ENCODE data around the gene MTERF1. TPM values are rescaled to one million over a fixed set of nuclear protein-coding genes. Genes with fewer than 3 reads are reported as not detected.
"Not testable (repeated sequence)": the region's sequence is repeated elsewhere in the genome, so short reads cannot be mapped to it uniquely, and the experiment has no call there.

Gene MTERF1
- total RNA-seq, 1 experiment from 2014 or later: 18.8 TPM

GRCh38 chr7:91887336-91888213 lies 7.1 kb upstream of the MTERF1 start:
- not testable (repeated sequence) for DNase-seq (ENCODE audit: extremely low read depth, low read depth)

- DNase-seq (ENCODE audit: extremely low read depth, low read depth): no peak
Observed at GRCh38 chr7:91883676-91884362, 3.3 kb upstream of the MTERF1 start.

GRCh38 chr7:91880016-91880412 lies 488 bp downstream of the MTERF1 start:
- DNase-seq (ENCODE audit: extremely low read depth, low read depth): no peak

GRCh38 chr7:91876391-91877133 lies 3.9 kb downstream of the MTERF1 start:
- DNase-seq (ENCODE audit: extremely low read depth, low read depth): no peak

GRCh38 chr7:91875851-91876250 lies 4.7 kb downstream of the MTERF1 start:
- DNase-seq (ENCODE audit: extremely low read depth, low read depth): no peak

GRCh38 chr7:91872928-91873327 lies 7.6 kb downstream of the MTERF1 start:
- no peak for DNase-seq (ENCODE audit: extremely low read depth, low read depth)

- DNase-seq (ENCODE audit: extremely low read depth, low read depth): no peak
Observed at GRCh38 chr7:91872069-91872468, 8.4 kb downstream of the MTERF1 start.

- DNase-seq (ENCODE audit: extremely low read depth, low read depth): no peak
Observed at GRCh38 chr7:91869661-91870060, 10.8 kb downstream of the MTERF1 start.

GRCh38 chr7:91866599-91867148 lies 13.8 kb downstream of the MTERF1 start:
- no peak for DNase-seq (ENCODE audit: extremely low read depth, low read depth)

GRCh38 chr7:91865511-91865910 lies 15.0 kb downstream of the MTERF1 start:
- no peak for DNase-seq (ENCODE audit: extremely low read depth, low read depth)

- DNase-seq (ENCODE audit: extremely low read depth, low read depth): not testable (repeated sequence)
Observed at GRCh38 chr7:91864604-91865003, 15.9 kb downstream of the MTERF1 start.

GRCh38 chr7:91864070-91864469 lies 16.4 kb downstream of the MTERF1 start:
- no peak for DNase-seq (ENCODE audit: extremely low read depth, low read depth)

- no peak for DNase-seq (ENCODE audit: extremely low read depth, low read depth)
Observed at GRCh38 chr7:91852263-91852741, 28.2 kb downstream of the MTERF1 start.

- no peak for DNase-seq (ENCODE audit: extremely low read depth, low read depth)
Observed at GRCh38 chr7:91850455-91850854, 30.0 kb downstream of the MTERF1 start.

GRCh38 chr7:91847876-91848588 lies 32.5 kb downstream of the MTERF1 start:
- no peak for DNase-seq (ENCODE audit: extremely low read depth, low read depth)

GRCh38 chr7:91847231-91847630 lies 33.3 kb downstream of the MTERF1 start:
- no peak for DNase-seq (ENCODE audit: extremely low read depth, low read depth)

GRCh38 chr7:91846436-91846835 lies 34.1 kb downstream of the MTERF1 start:
- DNase-seq (ENCODE audit: extremely low read depth, low read depth): no peak

- DNase-seq (ENCODE audit: extremely low read depth, low read depth): no peak
Observed at GRCh38 chr7:91843831-91844230, 36.7 kb downstream of the MTERF1 start.

- no peak for DNase-seq (ENCODE audit: extremely low read depth, low read depth)
Observed at GRCh38 chr7:91838439-91838838, 42.1 kb downstream of the MTERF1 start.

GRCh38 chr7:91837397-91838070 lies 43.0 kb downstream of the MTERF1 start:
- no peak for DNase-seq (ENCODE audit: extremely low read depth, low read depth)
